HepG2 (cell line): ENCODE measurements around the gene EIF2AK2. TPM values are rescaled to one million over a fixed set of nuclear protein-coding genes. Genes with fewer than 3 reads are reported as not detected.
A peak's percentile ranks its signal among the peaks of the same experiment; 100 is the strongest.

Experiments
- AKAP8 ChIP-seq: sonication (generic); formaldehyde crosslinking; IDR thresholded peaks from 2 replicates; pipeline ENCODE4 v1.5.1; 2020; ENCODE audit warnings: mild to moderate bottlenecking, missing genetic modification reagents
- ARHGAP35 ChIP-seq: sonication (generic); formaldehyde crosslinking; IDR thresholded peaks from 2 replicates; pipeline ENCODE4 v1.9.0; 2022; ENCODE audit warnings: mild to moderate bottlenecking, inconsistent platforms, moderate library complexity, missing genetic modification reagents, borderline replicate concordance
- ELF3 ChIP-seq: IDR thresholded peaks from 2 replicates; pipeline ENCODE4 v1.6.1; 2016; ENCODE audit warnings: missing genetic modification reagents, missing compliant biosample characterization
- FOXA3 ChIP-seq: IDR thresholded peaks from 2 replicates; pipeline ENCODE4 v1.6.1; 2016; ENCODE audit warnings: missing genetic modification reagents, missing compliant biosample characterization
- MEF2D ChIP-seq: sonication (generic); formaldehyde crosslinking; IDR thresholded peaks from 2 replicates; pipeline ENCODE4 v1.5.1; 2020; ENCODE audit warnings: mild to moderate bottlenecking, missing genetic modification reagents
- RXRB ChIP-seq: IDR thresholded peaks from 2 replicates; pipeline ENCODE4 v1.6.1; 2016; ENCODE audit warnings: borderline replicate concordance, missing genetic modification reagents, missing compliant biosample characterization
- SOX6 ChIP-seq, 2 experiments: fragments of 450-650 bp in 1 of 2; sonication (generic) in 1 of 2; formaldehyde crosslinking in 1 of 2; IDR thresholded peaks; 2 replicates each; pipeline versions ENCODE4 v1.4.0 to v1.6.1; 2017 to 2020; ENCODE audit warnings: antibody characterized with exemption in 1 of 2, mild to moderate bottlenecking in 1 of 2, missing genetic modification reagents in 1 of 2
- SP2 ChIP-seq: sonication (generic); formaldehyde crosslinking; IDR thresholded peaks from 2 replicates; pipeline ENCODE4 v1.5.1; 2020; ENCODE audit warnings: mild to moderate bottlenecking, missing genetic modification reagents
- THAP11 ChIP-seq: IDR thresholded peaks from 2 replicates; pipeline ENCODE4 v1.6.1; 2016; ENCODE audit warnings: missing biosample characterization, missing genetic modification reagents
- ZC3H4 ChIP-seq: sonication (generic); formaldehyde crosslinking; IDR thresholded peaks from 2 replicates; pipeline ENCODE4 v1.4.0; 2020; ENCODE audit warnings: missing genetic modification reagents, borderline replicate concordance
- ZFYVE20 ChIP-seq: sonication (generic); formaldehyde crosslinking; IDR thresholded peaks from 2 replicates; pipeline ENCODE4 v1.8.0; 2023; ENCODE audit warnings: low read depth, mild to moderate bottlenecking, moderate library complexity, missing genetic modification reagents, borderline replicate concordance
- ZNF205 ChIP-seq: IDR thresholded peaks from 2 replicates; pipeline ENCODE4 v1.6.1; 2018; ENCODE audit warnings: missing biosample characterization, missing genetic modification reagents
- ZNF335 ChIP-seq: sonication (generic); formaldehyde crosslinking; IDR thresholded peaks from 2 replicates; pipeline ENCODE4 v1.4.0; 2020; ENCODE audit warnings: missing genetic modification reagents
- ZNF577 ChIP-seq: sonication (generic); formaldehyde crosslinking; IDR thresholded peaks from 2 replicates; pipeline ENCODE4 v1.4.0; 2020; ENCODE audit warnings: mild to moderate bottlenecking, low read depth, missing genetic modification reagents, borderline replicate concordance
- ZNF607 ChIP-seq: sonication (generic); formaldehyde crosslinking; IDR thresholded peaks from 2 replicates; pipeline ENCODE4 v1.5.1; 2020; ENCODE audit warnings: missing genetic modification reagents, mild to moderate bottlenecking, borderline replicate concordance
- ZNF670 ChIP-seq: sonication (generic); formaldehyde crosslinking; IDR thresholded peaks from 2 replicates; pipeline ENCODE4 v1.8.0; 2022; ENCODE audit warnings: mild to moderate bottlenecking, missing genetic modification reagents, borderline replicate concordance
- ZNF713 ChIP-seq: sonication (generic); formaldehyde crosslinking; IDR thresholded peaks from 2 replicates; pipeline ENCODE4 v1.4.0; 2020; ENCODE audit warnings: mild to moderate bottlenecking, missing genetic modification reagents
- polyA plus RNA-seq, 8 experiments: library from polyadenylated mRNA; depleted of rRNA in 3 of 8; stranded (reverse) in 7 of 8; unstranded in 1 of 8; fragments of >200 nt; fragmentation: Illumina TruSeq in 4 of 8; extraction: Trizol in 4 of 8; gene quantifications; 2 replicates each; pipeline versions ENCODE4 v1.2.1 to v1.2.3, GENCODE V29; 2011 to 2016; ENCODE audit warnings: low read depth in 4 of 8, missing spikeins in 1 of 8, mixed read lengths in 1 of 8; ENCODE audit not compliant: insufficient read depth in 1 of 8
- total RNA-seq, 5 experiments: library from RNA; depleted of rRNA; stranded (reverse); fragments of >200 nt; fragmentation: Illumina TruSeq; extraction: Trizol; gene quantifications; 2 replicates each; pipeline ENCODE4 v1.2.3, GENCODE V29; 2016; ENCODE audit warnings: low read depth in 1 of 5
- TF ChIP-seq, protein P1 (sequence below): sonication (generic); formaldehyde crosslinking; IDR thresholded peaks from 2 replicates; pipeline ENCODE4 v1.8.1; 2022; ENCODE audit warnings: mild to moderate bottlenecking, missing genetic modification reagents
- TF ChIP-seq, protein P2 (sequence below): sonication (generic); formaldehyde crosslinking; IDR thresholded peaks from 2 replicates; pipeline ENCODE4 v1.5.1; 2020; ENCODE audit warnings: missing genetic modification reagents, mild to moderate bottlenecking, borderline replicate concordance
- TF ChIP-seq, protein P3 (sequence below): sonication (generic); formaldehyde crosslinking; IDR thresholded peaks from 2 replicates; pipeline ENCODE4 v1.5.0; 2020; ENCODE audit warnings: mild to moderate bottlenecking, missing genetic modification reagents, moderate library complexity
- TF ChIP-seq, protein P4 (sequence below): IDR thresholded peaks from 2 replicates; pipeline ENCODE4 v1.6.1; 2016; ENCODE audit warnings: low read depth
- TF ChIP-seq, protein P5 (sequence below): fragments of 450-650 bp; IDR thresholded peaks from 2 replicates; pipeline ENCODE4 v1.6.1; 2017; ENCODE audit warnings: mild to moderate bottlenecking

The EIF2AK2 gene
- total and polyA plus RNA-seq, 2 of the 13 experiments (the other 11 are each of a cell fraction or from before 2014, with no cell fraction given): 10.2 to 26.1 TPM

DNA sequence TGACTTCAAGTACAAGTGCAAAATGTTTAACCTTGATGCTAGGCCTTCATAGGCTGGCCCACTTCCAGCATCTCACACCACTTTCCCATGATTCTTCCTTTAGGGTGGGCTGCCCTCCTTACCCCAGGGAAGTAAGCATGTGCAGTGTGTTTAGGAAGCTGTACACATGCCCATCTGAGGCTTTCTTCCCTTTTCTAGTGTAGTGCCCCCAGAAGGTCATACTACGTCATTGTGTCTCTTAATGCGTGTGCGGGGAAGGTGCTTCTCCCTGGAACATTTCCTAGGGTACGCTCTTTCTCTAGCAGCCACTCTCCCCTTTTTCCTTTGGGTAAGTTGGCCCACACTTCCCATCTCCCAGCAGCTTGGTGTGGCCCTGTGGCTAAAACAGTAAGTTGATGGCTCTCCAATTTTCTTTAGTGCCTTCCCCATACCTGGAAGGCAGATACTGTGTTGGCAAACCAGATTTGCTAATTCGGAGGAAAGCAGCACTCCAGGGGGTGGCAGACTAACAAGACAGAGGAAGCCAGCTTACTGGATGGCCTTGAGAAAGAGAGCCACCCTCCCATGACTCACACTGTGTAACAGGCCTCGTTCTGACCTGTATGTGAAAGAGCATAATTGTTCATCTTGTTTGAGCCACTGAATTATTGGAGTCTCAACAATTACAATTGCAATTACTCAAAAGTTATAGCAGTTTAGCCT, 32.8 kb upstream of the EIF2AK2 start (continued):
- TF ChIP-seq ZFYVE20 (no peak), ZNF577 (CRISPR knock-in tag) (no peak), RXRB (CRISPR knock-in tag) (peak; percentile 67; the same call in 1 of the 2 replicates), ZC3H4 (no peak), ELF3 (CRISPR knock-in tag) (peak; percentile 57), ARHGAP35 (CRISPR knock-in tag) (no peak), FOXA3 (CRISPR knock-in tag) (peak; percentile 85), SP2 (CRISPR knock-in tag) (no peak), ZNF335 (CRISPR knock-in tag) (no peak), THAP11 (CRISPR knock-in tag) (peak; percentile 62; the same call in 1 of the 2 replicates), AKAP8 (CRISPR knock-in tag) (no peak), ZNF713 (CRISPR knock-in tag) (no peak), ZNF205 (CRISPR knock-in tag) (peak; percentile 62; the same call in 1 of the 2 replicates), ZNF607 (CRISPR knock-in tag) (0 out of 2 replicates have a peak, but pooled peaks have one; percentile 36), SOX6 (IDR thresholded peaks at IDR 0.05) (no peak), SOX6 (CRISPR knock-in tag; IDR thresholded peaks at IDR 0.05) (peak; percentile 37; the same call in 1 of the 2 replicates), MEF2D (CRISPR knock-in tag) (0 out of 2 replicates have a peak, but pooled peaks have one; percentile 35), ZNF670 (CRISPR knock-in tag) (no peak)
- TF ChIP-seq, protein P1, sequence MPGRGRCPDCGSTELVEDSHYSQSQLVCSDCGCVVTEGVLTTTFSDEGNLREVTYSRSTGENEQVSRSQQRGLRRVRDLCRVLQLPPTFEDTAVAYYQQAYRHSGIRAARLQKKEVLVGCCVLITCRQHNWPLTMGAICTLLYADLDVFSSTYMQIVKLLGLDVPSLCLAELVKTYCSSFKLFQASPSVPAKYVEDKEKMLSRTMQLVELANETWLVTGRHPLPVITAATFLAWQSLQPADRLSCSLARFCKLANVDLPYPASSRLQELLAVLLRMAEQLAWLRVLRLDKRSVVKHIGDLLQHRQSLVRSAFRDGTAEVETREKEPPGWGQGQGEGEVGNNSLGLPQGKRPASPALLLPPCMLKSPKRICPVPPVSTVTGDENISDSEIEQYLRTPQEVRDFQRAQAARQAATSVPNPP (CRISPR knock-in tag): no peak
- TF ChIP-seq, protein P2, sequence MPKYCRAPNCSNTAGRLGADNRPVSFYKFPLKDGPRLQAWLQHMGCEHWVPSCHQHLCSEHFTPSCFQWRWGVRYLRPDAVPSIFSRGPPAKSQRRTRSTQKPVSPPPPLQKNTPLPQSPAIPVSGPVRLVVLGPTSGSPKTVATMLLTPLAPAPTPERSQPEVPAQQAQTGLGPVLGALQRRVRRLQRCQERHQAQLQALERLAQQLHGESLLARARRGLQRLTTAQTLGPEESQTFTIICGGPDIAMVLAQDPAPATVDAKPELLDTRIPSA: no peak
- TF ChIP-seq, protein P3, sequence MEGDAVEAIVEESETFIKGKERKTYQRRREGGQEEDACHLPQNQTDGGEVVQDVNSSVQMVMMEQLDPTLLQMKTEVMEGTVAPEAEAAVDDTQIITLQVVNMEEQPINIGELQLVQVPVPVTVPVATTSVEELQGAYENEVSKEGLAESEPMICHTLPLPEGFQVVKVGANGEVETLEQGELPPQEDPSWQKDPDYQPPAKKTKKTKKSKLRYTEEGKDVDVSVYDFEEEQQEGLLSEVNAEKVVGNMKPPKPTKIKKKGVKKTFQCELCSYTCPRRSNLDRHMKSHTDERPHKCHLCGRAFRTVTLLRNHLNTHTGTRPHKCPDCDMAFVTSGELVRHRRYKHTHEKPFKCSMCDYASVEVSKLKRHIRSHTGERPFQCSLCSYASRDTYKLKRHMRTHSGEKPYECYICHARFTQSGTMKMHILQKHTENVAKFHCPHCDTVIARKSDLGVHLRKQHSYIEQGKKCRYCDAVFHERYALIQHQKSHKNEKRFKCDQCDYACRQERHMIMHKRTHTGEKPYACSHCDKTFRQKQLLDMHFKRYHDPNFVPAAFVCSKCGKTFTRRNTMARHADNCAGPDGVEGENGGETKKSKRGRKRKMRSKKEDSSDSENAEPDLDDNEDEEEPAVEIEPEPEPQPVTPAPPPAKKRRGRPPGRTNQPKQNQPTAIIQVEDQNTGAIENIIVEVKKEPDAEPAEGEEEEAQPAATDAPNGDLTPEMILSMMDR (CRISPR knock-in tag): peak; percentile 66
- TF ChIP-seq, protein P4, sequence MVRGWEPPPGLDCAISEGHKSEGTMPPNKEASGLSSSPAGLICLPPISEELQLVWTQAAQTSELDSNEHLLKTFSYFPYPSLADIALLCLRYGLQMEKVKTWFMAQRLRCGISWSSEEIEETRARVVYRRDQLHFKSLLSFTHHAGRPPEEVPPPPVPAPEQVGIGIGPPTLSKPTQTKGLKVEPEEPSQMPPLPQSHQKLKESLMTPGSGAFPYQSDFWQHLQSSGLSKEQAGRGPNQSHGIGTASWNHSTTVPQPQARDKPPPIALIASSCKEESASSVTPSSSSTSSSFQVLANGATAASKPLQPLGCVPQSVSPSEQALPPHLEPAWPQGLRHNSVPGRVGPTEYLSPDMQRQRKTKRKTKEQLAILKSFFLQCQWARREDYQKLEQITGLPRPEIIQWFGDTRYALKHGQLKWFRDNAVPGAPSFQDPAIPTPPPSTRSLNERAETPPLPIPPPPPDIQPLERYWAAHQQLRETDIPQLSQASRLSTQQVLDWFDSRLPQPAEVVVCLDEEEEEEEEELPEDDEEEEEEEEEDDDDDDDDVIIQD: peak; percentile 73; the same call in 1 of the 2 replicates
- TF ChIP-seq, protein P5, sequence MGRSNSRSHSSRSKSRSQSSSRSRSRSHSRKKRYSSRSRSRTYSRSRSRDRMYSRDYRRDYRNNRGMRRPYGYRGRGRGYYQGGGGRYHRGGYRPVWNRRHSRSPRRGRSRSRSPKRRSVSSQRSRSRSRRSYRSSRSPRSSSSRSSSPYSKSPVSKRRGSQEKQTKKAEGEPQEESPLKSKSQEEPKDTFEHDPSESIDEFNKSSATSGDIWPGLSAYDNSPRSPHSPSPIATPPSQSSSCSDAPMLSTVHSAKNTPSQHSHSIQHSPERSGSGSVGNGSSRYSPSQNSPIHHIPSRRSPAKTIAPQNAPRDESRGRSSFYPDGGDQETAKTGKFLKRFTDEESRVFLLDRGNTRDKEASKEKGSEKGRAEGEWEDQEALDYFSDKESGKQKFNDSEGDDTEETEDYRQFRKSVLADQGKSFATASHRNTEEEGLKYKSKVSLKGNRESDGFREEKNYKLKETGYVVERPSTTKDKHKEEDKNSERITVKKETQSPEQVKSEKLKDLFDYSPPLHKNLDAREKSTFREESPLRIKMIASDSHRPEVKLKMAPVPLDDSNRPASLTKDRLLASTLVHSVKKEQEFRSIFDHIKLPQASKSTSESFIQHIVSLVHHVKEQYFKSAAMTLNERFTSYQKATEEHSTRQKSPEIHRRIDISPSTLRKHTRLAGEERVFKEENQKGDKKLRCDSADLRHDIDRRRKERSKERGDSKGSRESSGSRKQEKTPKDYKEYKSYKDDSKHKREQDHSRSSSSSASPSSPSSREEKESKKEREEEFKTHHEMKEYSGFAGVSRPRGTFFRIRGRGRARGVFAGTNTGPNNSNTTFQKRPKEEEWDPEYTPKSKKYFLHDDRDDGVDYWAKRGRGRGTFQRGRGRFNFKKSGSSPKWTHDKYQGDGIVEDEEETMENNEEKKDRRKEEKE: no peak
